Peyer's patch (tissue), 4 donors: ENCODE data around the gene TACC2. TPM values are rescaled to one million over a fixed set of nuclear protein-coding genes. Genes with fewer than 3 reads are reported as not detected.
"Not testable (repeated sequence)": the region's sequence is repeated elsewhere in the genome, so short reads cannot be mapped to it uniquely, and the experiment has no call there.

ENCODE experiments used
- DNase-seq, 3 donors: peaks; one replicate each; pipeline ENCODE4 v3.0.0-alpha.2; 2017 to 2019
- H3K27ac ChIP-seq, 4 donors: fragments of 200-600 bp; sonication (generic); one replicate each; pipeline ENCODE4 v1.5.1; 2016 to 2019
- H3K27me3 ChIP-seq, 2 donors: fragments of 200-600 bp; sonication (generic); one replicate each; pipeline ENCODE4 v1.5.1; 2019
- H3K36me3 ChIP-seq, 3 donors: fragments of 200-600 bp; sonication (generic); one replicate each; pipeline ENCODE4 v1.5.1; 2016 to 2019
- H3K4me1 ChIP-seq, 4 donors: fragments of 200-600 bp; sonication (generic); one replicate each; pipeline ENCODE4 v1.5.1; 2016 to 2019
- H3K4me3 ChIP-seq, 4 donors: fragments of 200-600 bp; sonication (generic); 1 replicate in 3 of 4; 2 replicates in 1 of 4; pipeline ENCODE4 v1.5.1; 2016 to 2019; ENCODE audit warnings: mild to moderate bottlenecking in 1 of 4
- H3K9me3 ChIP-seq, 4 donors: fragments of 200-600 bp; sonication (generic); one replicate each; pipeline ENCODE4 v1.5.1; 2016 to 2019; ENCODE audit warnings: mild to moderate bottlenecking in 1 of 4
- CTCF ChIP-seq, 6 experiments: fragments of 450-650 bp in 4 of 6; fragments of 200-600 bp in 2 of 6; sonication (generic) in 1 of 6; IDR thresholded peaks; one replicate each; pipeline ENCODE4 v1.5.1; 2017 to 2019; ENCODE audit warnings: antibody characterized with exemption in 6 of 6, mild to moderate bottlenecking in 3 of 6, moderate library complexity in 1 of 6
- POLR2A ChIP-seq, 2 donors: fragments of 450-650 bp; IDR thresholded peaks; one replicate each; pipeline ENCODE4 v1.5.1; 2017; ENCODE audit warnings: antibody characterized with exemption in 2 of 2, mild to moderate bottlenecking in 2 of 2, moderate library complexity in 2 of 2
- total RNA-seq, 4 donors: library from RNA; depleted of rRNA; stranded (reverse); fragments of >200 nt; gene quantifications; one replicate each; pipeline ENCODE4 v1.1.0, GENCODE V29; 2016

TACC2 gene
- total RNA-seq, 4 donors from 2014 or later, result 91.6 to 140 (median 109) TPM

GRCh38 chr10:122073508-122073907 is 84.5 kb downstream of the TACC2 start:
- Histone ChIP-seq H3K36me3 (no peaks in the 10 kb centered on the region), H3K27ac (no peak overlapping the region), H3K4me3 (no peak overlapping the region), H3K27me3 (no peaks in the 10 kb centered on the region), H3K9me3 (no peaks in the 10 kb centered on the region), H3K4me1 (peaks cover 0 to 1% (median 0%) of the 10 kb centered on the region in 4 donors)
- no peak for DNase-seq
- TF ChIP-seq POLR2A (IDR thresholded peaks at IDR 0.05) (no peak), CTCF (IDR thresholded peaks at IDR 0.05) (no peak)

- DNase-seq, result no peak
- no peaks in the 10 kb centered on the region for H3K27me3 ChIP-seq
Measured at GRCh38 chr10:122075171-122075570, 86.2 kb downstream of the TACC2 start.

GRCh38 chr10:122075876-122076275 is 86.9 kb downstream of the TACC2 start:
- H3K4me3 ChIP-seq, H3K27ac ChIP-seq, H3K36me3 ChIP-seq, H3K9me3 ChIP-seq, H3K4me1 ChIP-seq, DNase-seq, H3K27me3 ChIP-seq: not testable (repeated sequence)

More at GRCh38 chr10:122075171-122075570, 86.2 kb downstream of the TACC2 start:
- no peak overlapping the region for H3K4me3 ChIP-seq
- H3K27ac ChIP-seq, result no peak overlapping the region
- H3K4me1 ChIP-seq, result peaks cover 0 to 8% (median 0%) of the 10 kb centered on the region in 4 donors
- H3K36me3 ChIP-seq, result no peaks in the 10 kb centered on the region
- no peaks in the 10 kb centered on the region for H3K9me3 ChIP-seq
- no peak for TF ChIP-seq CTCF (IDR thresholded peaks at IDR 0.05)
- no peak for TF ChIP-seq POLR2A (IDR thresholded peaks at IDR 0.05)

- H3K27me3 ChIP-seq, result no peaks in the 10 kb centered on the region
- H3K36me3 ChIP-seq, result no peaks in the 10 kb centered on the region
- no peak for TF ChIP-seq POLR2A (IDR thresholded peaks at IDR 0.05)
- TF ChIP-seq CTCF (IDR thresholded peaks at IDR 0.05), result no peak
- H3K4me3 ChIP-seq, result no peak overlapping the region
- no peak for DNase-seq
- no peaks in the 10 kb centered on the region for H3K9me3 ChIP-seq
- peaks cover 0 to 8% (median 0%) of the 10 kb centered on the region in 4 donors for H3K4me1 ChIP-seq
- no peak overlapping the region for H3K27ac ChIP-seq
Measured at GRCh38 chr10:122077311-122077875, 88.4 kb downstream of the TACC2 start.

- H3K27ac ChIP-seq, result no peak overlapping the region
- no peaks in the 10 kb centered on the region for H3K36me3 ChIP-seq
- no peak overlapping the region for H3K4me3 ChIP-seq
- H3K9me3 ChIP-seq, result no peaks in the 10 kb centered on the region
- no peak for DNase-seq
- peaks cover 0 to 8% (median 0%) of the 10 kb centered on the region in 4 donors for H3K4me1 ChIP-seq
- H3K27me3 ChIP-seq, result no peaks in the 10 kb centered on the region
- TF ChIP-seq POLR2A (IDR thresholded peaks at IDR 0.05) (no peak), CTCF (IDR thresholded peaks at IDR 0.05) (no peak)
Measured at GRCh38 chr10:122078326-122078725, 89.4 kb downstream of the TACC2 start.

- DNase-seq, result no peak
- no peaks in the 10 kb centered on the region for H3K9me3 ChIP-seq
- no peak overlapping the region for H3K4me3 ChIP-seq
- no peaks in the 10 kb centered on the region for H3K27me3 ChIP-seq
- peaks cover 0 to 8% (median 0%) of the 10 kb centered on the region in 4 donors for H3K4me1 ChIP-seq
- no peak for TF ChIP-seq CTCF (IDR thresholded peaks at IDR 0.05)
- no peak for TF ChIP-seq POLR2A (IDR thresholded peaks at IDR 0.05)
- peak overlapping the region in 1 of 4 donors; percentile 39 for H3K27ac ChIP-seq
- H3K36me3 ChIP-seq, result no peaks in the 10 kb centered on the region
Measured at GRCh38 chr10:122078965-122079795, 90.2 kb downstream of the TACC2 start.
